Urothelium cell line (cell line): Measurements from ENCODE around the gene SNCG.
"Not testable (repeated sequence)": the region's sequence is repeated elsewhere in the genome, so short reads cannot be mapped to it uniquely, and the experiment has no call there.

ENCODE experiments used
- DNase-seq: peaks from one replicate; pipeline ENCODE4 v3.0.0; 2011; ENCODE audit warnings: low spot score, mixed read lengths
- FAIRE-seq: peaks from 2 replicates; lab custom pipeline; 2011; peaks lifted over from hg19 to GRCh38; lab: Jason Lieb, UNC

The SNCG gene

GRCh38 chr10:86958116-86958900 lies at the start of gene SNCG:
Gene SNCG, plus strand, starts transcription at chr10:86958599. Its CDS starts 99 bp downstream, at chr10:86958698.
- FAIRE-seq: peak; percentile 58

GRCh38 chr10:86914734-86915133 lies 43.7 kb upstream of the SNCG start:
- no peak for DNase-seq
- no peak for FAIRE-seq

More at GRCh38 chr10:86958116-86958900, at the start of gene SNCG:
- DNase-seq: peak; percentile 35

GRCh38 chr10:86918022-86918471 lies 40.4 kb upstream of the SNCG start:
- DNase-seq (no peak), FAIRE-seq (no peak)

- DNase-seq (no peak), FAIRE-seq (no peak)
Measured at GRCh38 chr10:86922553-86922961, 35.8 kb upstream of the SNCG start.

GRCh38 chr10:86929468-86930380 lies 28.7 kb upstream of the SNCG start:
- DNase-seq: no peak
- no peak for FAIRE-seq

- DNase-seq: no peak
- FAIRE-seq: no peak
Measured at GRCh38 chr10:86931872-86932271, 26.5 kb upstream of the SNCG start.

GRCh38 chr10:86932674-86933073 lies 25.7 kb upstream of the SNCG start:
- no peak for DNase-seq
- FAIRE-seq: no peak

GRCh38 chr10:86934162-86934711 lies 24.2 kb upstream of the SNCG start:
- not testable (repeated sequence) for DNase-seq, FAIRE-seq

GRCh38 chr10:86936661-86937501 lies 21.5 kb upstream of the SNCG start:
- FAIRE-seq (no peak), DNase-seq (no peak)

GRCh38 chr10:86937502-86938154 lies 20.8 kb upstream of the SNCG start:
- DNase-seq: no peak
- FAIRE-seq: no peak

- DNase-seq (no peak), FAIRE-seq (no peak)
Measured at GRCh38 chr10:86938260-86938659, 20.1 kb upstream of the SNCG start.

- DNase-seq, FAIRE-seq: not testable (repeated sequence)
Measured at GRCh38 chr10:86940076-86940475, 18.3 kb upstream of the SNCG start.

- no peak for DNase-seq
- FAIRE-seq: no peak
Measured at GRCh38 chr10:86940677-86941076, 17.7 kb upstream of the SNCG start.

- FAIRE-seq: no peak
- no peak for DNase-seq
Measured at GRCh38 chr10:86941426-86941825, 17.0 kb upstream of the SNCG start.

GRCh38 chr10:86941991-86942421 lies 16.4 kb upstream of the SNCG start:
- peak; percentile 0 for DNase-seq
- no peak for FAIRE-seq

- FAIRE-seq (no peak), DNase-seq (peak; percentile 0)
Measured at GRCh38 chr10:86942441-86943315, 15.7 kb upstream of the SNCG start.

GRCh38 chr10:86943316-86944030 lies 14.9 kb upstream of the SNCG start:
- FAIRE-seq: no peak

GRCh38 chr10:86944031-86944419 lies 14.4 kb upstream of the SNCG start:
- FAIRE-seq: no peak
- DNase-seq: no peak

More at GRCh38 chr10:86943316-86944030, 14.9 kb upstream of the SNCG start:
- DNase-seq: no peak
